Measurements from ENCODE around the gene BABAM1. TPM values are rescaled to one million over a fixed set of nuclear protein-coding genes. Genes with fewer than 3 reads are reported as not detected.

Gene BABAM1
- total RNA-seq, 1 experiment from 2014 or later = 93.3 TPM

DNA sequence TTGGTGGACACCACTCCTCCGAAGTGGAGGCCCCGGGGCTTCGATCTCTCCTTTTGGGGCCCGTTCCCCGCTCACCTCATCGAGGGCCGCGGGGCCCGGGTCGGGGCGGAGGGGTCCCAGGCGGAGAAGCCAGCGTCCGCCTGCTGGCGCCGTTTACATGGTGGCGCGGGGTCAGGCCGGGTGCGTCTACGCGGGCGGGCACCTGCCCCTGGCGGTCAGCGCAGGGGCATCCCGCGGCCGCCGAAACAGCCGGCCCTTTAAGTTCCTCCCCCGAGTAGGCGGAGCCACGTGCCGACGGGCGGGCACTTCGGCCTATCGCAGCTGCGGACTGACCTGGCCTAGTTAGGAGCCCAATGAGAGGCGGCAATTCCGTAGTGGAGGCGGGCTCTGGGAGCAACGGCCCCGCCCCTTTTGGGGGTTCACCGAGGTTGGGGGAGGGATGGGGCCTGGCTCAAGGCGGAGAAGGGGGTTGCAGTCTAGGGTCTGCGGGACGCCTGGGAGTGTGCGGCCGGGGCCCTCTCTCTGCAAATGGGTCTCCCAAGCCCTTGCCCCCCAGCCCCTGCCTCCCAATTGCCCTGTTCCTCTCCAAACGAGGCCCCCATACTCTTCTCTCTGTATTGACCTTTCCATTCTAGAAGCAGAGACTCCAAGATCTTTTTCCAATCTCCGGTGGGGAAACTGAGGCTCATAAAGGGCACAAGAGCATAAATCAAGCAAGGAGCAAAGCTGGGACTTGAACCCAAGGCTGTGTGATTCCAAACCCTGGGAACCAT is 36.1 kb downstream of the BABAM1 start, which contains the start of gene ABHD8:
Gene ABHD8, minus strand, starts transcription at position 259 of the 773 bp plus-strand sequence. CDS start 1,809 bp downstream, outside the sequence.
- H3K4me3 ChIP-seq (replicated peaks in 1 of 2; ENCODE audit: low read depth in 1 of 2, low read length in 2 of 2) = peak within 1 kb of the TSS; percentile 48 to 54
- CTCF ChIA-PET = no interaction called here
- ATAC-seq = peak; percentile 79
- peak within 1 kb of the TSS; percentile 55 for H3K9ac ChIP-seq (ENCODE audit: low read length)
- peaks cover 0 to 2% of the 10 kb centered on the region in 2 experiments; a peak in 1 of 4 replicates for H3K36me3 ChIP-seq (ENCODE audit: control insufficient read depth in 1 of 2, insufficient read depth in 2 of 2, low read length in 2 of 2)
- peak within 1 kb of the TSS; percentile 71 for H3K4me2 ChIP-seq (ENCODE audit: low read length)
- BruUV-seq (replicated peaks) = no TSS peak
- H3K9me3 ChIP-seq (ENCODE audit: control insufficient read depth in 1 of 2, insufficient read depth in 1 of 2, low read depth in 1 of 2, low read length in 2 of 2) = no peaks in the 10 kb centered on the region
- POLR2A ChIA-PET = interaction anchor here (0.9 to 3.1 kb wide), 2 partner anchors 10 to 25 kb away, joined by 3 to 22 read pairs; no protein-coding TSS in a partner anchor
- RAD21 ChIA-PET (ENCODE audit: low non-redundant PET in 1 of 2, low total read pairs in 2 of 2, uncharacterized antibody in 2 of 2, unreplicated experiment in 2 of 2) = no interaction called here
- no peaks in the 10 kb centered on the region for H3K9me2 ChIP-seq (ENCODE audit: insufficient read depth)
- H3K27ac ChIP-seq (ENCODE audit: low read depth, low read length) = peak within 1 kb of the TSS; percentile 50; the same call in 1 of the 2 replicates
- peaks cover 15% of the 10 kb centered on the region for H3K79me2 ChIP-seq (ENCODE audit: insufficient read depth, low read length)
- H3K27me3 ChIP-seq (ENCODE audit: insufficient read depth, low read length) = no peaks in the 10 kb centered on the region
- no peak within 1 kb of the TSS for H2AFZ ChIP-seq (ENCODE audit: low read depth, low read length, poor library complexity, severe bottlenecking)
- peak; percentile 92 for DNase-seq (ENCODE audit: low read depth, low spot score)
- intact Hi-C loops (cut with micrococcal nuclease) = no loop called here
- H4K20me1 ChIP-seq (ENCODE audit: insufficient read depth) = no peaks in the 10 kb centered on the region
- peaks cover 36 to 56% of the 10 kb centered on the region in 2 experiments for H3K4me1 ChIP-seq (ENCODE audit: control insufficient read depth in 1 of 2, insufficient read depth in 2 of 2, low read length in 2 of 2)
- TF ChIP-seq CBX3 (IDR thresholded peaks at IDR 0.05; ENCODE audit: low read depth) (no peak), SP1 (IDR thresholded peaks at IDR 0.05; ENCODE audit: low read depth) (peak; percentile 96), FOSL1 (IDR thresholded peaks at IDR 0.05; ENCODE audit: low read depth) (no peak), RAD21 (IDR thresholded peaks at IDR 0.05; ENCODE audit: low read depth) (no peak), YY1 (IDR thresholded peaks at IDR 0.05; ENCODE audit: extremely low read depth, insufficient replicate concordance, low read depth, low read length) (no peak), JUND (IDR thresholded peaks at IDR 0.05) (no peak), CEBPB (IDR thresholded peaks at IDR 0.05; ENCODE audit: low read depth) (no peak), TCF7L2 (IDR thresholded peaks at IDR 0.05; ENCODE audit: borderline replicate concordance, extremely low read depth, insufficient read depth, insufficient read length) (no peak), EZH2 (IDR thresholded peaks at IDR 0.05) (no peak), SRF (IDR thresholded peaks at IDR 0.05; ENCODE audit: low read depth) (0 out of 2 replicates have a peak, but pooled peaks have one; percentile 43), ZNF274 (IDR thresholded peaks at IDR 0.05; ENCODE audit: low read depth, low read length) (no peak), POLR2A (IDR thresholded peaks at IDR 0.05; ENCODE audit: borderline replicate concordance, extremely low read depth, insufficient read depth, insufficient read length) (peak; percentile 46), SIN3A (IDR thresholded peaks at IDR 0.05; ENCODE audit: low read depth) (no peak), ELF1 (IDR thresholded peaks at IDR 0.05; ENCODE audit: borderline replicate concordance, low read depth) (no peak), EZH2phosphoT487 (IDR thresholded peaks at IDR 0.05; ENCODE audit: borderline replicate concordance) (no peak)
- TF ChIP-seq, protein P1, sequence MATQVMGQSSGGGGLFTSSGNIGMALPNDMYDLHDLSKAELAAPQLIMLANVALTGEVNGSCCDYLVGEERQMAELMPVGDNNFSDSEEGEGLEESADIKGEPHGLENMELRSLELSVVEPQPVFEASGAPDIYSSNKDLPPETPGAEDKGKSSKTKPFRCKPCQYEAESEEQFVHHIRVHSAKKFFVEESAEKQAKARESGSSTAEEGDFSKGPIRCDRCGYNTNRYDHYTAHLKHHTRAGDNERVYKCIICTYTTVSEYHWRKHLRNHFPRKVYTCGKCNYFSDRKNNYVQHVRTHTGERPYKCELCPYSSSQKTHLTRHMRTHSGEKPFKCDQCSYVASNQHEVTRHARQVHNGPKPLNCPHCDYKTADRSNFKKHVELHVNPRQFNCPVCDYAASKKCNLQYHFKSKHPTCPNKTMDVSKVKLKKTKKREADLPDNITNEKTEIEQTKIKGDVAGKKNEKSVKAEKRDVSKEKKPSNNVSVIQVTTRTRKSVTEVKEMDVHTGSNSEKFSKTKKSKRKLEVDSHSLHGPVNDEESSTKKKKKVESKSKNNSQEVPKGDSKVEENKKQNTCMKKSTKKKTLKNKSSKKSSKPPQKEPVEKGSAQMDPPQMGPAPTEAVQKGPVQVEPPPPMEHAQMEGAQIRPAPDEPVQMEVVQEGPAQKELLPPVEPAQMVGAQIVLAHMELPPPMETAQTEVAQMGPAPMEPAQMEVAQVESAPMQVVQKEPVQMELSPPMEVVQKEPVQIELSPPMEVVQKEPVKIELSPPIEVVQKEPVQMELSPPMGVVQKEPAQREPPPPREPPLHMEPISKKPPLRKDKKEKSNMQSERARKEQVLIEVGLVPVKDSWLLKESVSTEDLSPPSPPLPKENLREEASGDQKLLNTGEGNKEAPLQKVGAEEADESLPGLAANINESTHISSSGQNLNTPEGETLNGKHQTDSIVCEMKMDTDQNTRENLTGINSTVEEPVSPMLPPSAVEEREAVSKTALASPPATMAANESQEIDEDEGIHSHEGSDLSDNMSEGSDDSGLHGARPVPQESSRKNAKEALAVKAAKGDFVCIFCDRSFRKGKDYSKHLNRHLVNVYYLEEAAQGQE (IDR thresholded peaks at IDR 0.05; ENCODE audit: low read depth) = no peak
- TF ChIP-seq, protein P2, sequence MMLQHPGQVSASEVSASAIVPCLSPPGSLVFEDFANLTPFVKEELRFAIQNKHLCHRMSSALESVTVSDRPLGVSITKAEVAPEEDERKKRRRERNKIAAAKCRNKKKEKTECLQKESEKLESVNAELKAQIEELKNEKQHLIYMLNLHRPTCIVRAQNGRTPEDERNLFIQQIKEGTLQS (IDR thresholded peaks at IDR 0.05) = no peak
- TF ChIP-seq, protein P3, sequence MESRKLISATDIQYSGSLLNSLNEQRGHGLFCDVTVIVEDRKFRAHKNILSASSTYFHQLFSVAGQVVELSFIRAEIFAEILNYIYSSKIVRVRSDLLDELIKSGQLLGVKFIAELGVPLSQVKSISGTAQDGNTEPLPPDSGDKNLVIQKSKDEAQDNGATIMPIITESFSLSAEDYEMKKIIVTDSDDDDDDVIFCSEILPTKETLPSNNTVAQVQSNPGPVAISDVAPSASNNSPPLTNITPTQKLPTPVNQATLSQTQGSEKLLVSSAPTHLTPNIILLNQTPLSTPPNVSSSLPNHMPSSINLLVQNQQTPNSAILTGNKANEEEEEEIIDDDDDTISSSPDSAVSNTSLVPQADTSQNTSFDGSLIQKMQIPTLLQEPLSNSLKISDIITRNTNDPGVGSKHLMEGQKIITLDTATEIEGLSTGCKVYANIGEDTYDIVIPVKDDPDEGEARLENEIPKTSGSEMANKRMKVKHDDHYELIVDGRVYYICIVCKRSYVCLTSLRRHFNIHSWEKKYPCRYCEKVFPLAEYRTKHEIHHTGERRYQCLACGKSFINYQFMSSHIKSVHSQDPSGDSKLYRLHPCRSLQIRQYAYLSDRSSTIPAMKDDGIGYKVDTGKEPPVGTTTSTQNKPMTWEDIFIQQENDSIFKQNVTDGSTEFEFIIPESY (IDR thresholded peaks at IDR 0.05; ENCODE audit: extremely low read depth, insufficient replicate concordance, low read length) = no peak
- TF ChIP-seq, protein P4, sequence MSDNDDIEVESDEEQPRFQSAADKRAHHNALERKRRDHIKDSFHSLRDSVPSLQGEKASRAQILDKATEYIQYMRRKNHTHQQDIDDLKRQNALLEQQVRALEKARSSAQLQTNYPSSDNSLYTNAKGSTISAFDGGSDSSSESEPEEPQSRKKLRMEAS (IDR thresholded peaks at IDR 0.05) = no peak; the same call in 1 of the 2 replicates
